GM19372 (cell line): Measurements from ENCODE around the gene RNF14.

Source experiments
- ATAC-seq: cut with Tn5 transposase; IDR thresholded peaks from one replicate; pipeline ENCODE4 v1.9.1; 2021; ENCODE audit warnings: mild to moderate bottlenecking, low read depth, moderate library complexity; ENCODE audit not compliant: unreplicated experiment

The RNF14 gene

DNA sequence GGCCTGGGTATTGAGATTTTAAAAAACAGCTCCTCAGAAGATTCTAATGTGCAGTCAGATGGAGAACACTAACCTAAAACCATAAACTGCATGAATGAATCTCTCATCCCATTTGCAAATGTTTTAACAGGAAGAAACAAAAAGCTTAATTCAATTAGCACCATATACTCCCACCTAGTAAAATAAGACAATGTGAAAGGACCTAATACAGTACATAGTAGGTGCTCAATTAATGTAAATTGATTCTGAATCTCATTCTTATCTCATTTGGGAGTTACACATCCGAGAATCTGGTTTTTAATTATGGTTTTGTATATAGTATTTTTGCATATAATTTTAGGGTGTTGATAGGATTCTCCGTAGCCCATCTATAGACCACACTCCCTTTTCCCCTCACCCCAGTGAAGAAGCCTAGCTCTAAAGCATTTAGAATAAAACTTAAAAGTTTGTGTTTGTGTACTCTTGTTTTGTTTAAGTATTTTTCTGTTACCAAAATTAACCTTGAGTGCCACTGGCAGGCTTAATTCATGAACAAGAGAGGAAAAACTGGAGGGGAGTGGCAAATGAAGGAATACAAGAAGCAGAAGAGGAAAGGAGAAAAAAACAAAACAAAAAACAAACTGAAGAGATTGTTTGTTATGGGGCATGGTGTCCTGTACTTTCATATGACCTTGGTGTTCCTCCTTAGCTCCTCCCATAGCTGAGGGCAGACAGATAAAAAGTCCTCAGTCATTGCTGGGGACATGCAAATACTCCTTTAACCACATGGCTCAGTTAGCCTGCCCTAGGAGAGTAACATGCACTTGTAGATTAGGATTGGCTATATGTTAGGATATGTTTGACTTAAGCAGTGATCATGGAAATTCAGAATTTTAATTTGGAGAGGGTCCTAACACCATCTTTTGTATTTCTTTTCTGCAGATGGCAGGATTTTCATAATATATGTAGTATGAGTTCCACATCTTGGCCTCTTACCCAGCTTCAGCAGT, 1.2 kb downstream of the RNF14 start:
- ATAC-seq: peak; percentile 46

DNA sequence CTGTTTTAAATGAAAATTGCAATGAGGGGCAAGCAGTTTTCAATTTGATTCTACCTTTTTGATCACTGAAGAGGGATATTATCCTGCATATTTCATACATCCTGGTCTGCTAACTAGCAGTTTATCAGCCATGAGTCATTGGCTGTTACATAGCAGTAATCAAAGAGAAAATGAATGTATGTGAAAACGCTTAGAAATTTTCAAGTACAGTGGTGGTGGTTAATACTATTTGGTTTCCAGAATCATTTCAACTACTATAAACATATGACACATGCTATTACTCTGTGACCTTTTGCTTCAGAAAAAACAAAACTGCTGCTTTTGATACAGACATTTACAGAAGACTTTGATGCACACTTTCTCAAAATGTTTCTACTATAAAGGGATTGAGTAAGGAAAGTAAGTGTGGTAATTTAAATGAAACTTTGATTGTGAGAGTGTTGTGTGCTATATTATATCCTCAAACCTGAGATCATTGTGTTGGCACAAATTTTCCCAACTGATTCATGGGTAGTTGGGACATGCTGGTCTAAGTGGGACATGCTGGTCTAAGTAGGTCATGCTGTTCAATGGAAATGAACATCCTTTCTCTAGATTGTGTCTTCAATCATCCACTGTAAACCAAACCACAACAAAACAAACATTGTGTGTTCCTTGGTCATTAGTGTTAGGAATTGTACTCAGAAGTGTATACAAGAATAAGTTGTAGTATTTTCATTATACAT, 5.1 kb downstream of the RNF14 start:
- ATAC-seq: no peak

DNA sequence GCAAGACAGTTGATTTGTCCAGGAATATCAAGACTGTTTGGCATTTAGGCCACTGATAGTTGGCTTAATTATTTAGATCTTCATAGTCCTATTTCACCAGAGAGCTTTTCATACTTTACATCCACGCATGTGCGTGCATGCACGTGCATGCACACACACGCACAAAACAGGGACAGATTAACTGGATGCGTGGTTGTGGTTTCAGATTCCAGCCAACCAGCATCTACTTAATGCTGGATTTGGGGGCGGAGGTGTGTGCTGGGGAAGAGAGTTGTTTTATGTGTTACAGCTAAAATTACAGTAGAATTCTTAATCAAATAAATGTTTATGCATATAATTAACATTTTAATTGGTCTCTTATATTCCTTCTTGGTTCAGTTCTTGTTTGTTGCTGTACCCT, 7.3 kb downstream of the RNF14 start:
- ATAC-seq: no peak

DNA sequence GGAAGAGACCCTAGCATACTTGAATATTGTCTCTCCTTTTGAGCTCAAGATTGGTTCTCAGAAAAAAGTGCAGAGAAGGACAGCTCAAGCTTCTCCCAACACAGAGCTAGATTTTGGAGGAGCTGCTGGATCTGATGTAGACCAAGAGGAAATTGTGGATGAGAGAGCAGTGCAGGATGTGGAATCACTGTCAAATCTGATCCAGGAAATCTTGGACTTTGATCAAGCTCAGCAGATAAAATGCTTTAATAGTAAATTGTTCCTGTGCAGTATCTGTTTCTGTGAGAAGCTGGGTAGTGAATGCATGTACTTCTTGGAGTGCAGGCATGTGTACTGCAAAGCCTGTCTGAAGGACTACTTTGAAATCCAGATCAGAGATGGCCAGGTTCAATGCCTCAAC, 9.5 kb downstream of the RNF14 start:
- ATAC-seq: no peak

DNA sequence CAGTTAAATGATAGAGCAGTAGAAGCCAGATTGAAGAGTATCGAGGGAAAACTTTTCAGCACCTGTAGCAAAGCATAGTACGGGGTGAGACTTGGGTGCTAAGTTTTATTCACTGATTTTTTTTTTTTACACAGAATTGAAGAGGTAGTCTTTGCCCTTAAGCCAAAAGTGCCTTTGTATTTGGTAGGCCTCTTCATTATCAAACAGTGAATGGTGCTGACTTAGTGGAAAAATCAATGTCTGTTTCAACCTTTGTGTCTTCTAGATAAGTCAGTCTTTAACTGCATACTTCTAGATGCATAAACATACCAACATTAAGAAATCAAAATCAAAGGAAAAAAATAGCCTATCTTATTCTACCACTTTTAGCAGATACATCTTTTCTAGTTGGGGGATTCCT, 13.7 kb downstream of the RNF14 start:
- ATAC-seq: no peak

DNA sequence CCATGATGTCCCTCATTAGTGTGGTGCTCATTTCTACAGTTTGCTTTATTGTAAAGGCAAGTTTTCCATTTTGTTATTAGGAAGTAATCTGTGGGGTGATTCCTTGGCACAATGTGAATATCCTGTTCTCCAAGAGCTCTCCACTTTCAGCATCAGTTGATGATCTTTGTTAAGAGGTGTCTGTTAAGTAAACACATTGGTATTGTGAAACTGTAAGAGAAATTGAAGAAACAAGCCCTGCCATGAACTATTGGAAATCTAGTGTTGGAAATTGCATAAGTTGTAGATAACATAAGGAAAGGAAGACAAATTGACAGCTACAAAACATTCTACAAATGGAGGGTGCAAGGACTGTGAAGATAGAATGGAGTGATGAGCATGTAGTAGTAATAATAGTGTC, 17.2 kb downstream of the RNF14 start:
- no peak for ATAC-seq

DNA sequence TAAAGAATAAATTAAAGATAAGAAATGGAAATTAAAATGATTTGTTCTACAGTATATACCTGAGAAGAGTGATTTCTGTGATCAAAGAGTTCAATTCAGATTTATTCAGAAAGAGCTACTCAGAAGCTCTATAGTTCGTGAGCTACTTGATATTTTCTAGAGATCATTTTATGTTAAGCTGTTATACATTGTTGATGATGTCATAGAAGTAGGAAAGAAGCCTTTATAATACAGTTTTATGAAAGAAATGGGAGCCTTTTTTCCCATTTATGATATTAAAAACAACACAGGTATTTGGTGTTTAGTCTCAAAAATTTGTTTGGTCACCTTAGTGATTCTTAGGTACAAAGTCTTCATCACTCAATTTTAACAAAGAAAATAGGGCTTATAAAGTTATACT, 20.8 kb downstream of the RNF14 start:
- no peak for ATAC-seq

DNA sequence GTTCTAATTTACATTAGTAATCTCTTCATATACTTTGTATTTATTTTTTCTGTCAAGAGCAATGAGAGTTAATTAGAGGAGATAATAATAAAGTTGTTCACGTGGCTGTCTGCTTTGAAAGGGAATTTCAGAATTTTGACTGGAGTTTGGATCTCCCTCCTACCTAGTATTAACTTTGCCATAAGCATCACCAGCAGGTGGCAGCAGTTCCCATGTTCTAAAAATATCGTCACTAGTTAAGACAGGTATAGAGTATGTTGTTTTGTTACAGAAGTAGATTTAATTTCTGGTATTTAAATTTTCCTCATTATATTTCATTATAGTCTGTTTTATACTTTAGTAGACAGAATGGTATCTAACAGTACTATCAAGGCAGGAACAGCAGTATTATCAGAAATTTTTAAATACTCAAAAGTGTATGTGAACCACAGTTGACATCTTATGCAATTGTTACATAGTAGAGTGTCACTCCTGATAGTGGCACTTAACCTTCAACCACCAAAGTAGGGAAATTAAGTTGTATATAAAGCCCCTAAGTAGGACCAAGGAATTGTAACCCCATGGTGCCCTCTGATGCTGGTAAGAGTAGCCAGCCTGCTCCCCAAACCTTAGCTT, 23.6 kb downstream of the RNF14 start:
- no peak for ATAC-seq

DNA sequence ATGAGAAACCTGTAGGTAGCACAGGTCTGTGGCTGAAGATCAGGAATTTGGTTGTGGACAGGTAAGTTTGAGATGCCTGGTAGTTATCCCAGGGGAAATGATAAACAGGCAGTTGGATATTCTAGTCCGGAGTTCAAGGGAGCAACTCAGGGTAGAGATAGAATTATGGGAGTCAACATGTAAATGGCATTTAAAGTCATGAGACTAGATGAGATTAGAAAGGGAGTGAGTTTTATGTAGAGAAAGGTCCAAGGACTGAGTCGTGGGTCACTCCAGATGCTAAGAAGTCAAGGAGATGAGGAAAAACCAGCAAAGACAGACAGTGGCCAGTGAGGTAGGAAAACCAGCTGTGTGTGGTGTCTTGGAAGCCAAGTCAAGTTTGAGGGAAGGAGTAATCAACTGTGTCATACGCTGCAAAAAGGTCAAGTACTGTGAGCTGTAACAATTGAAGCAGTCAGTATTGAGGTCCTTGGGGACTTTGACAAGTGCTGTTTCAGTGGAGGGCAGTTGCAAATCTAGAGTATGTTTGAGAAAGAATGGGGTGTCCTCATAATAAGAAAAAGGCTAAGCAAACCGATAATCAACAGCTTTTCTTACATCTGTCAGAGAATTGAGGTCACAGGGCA, 25.7 kb downstream of the RNF14 start:
- no peak for ATAC-seq

DNA sequence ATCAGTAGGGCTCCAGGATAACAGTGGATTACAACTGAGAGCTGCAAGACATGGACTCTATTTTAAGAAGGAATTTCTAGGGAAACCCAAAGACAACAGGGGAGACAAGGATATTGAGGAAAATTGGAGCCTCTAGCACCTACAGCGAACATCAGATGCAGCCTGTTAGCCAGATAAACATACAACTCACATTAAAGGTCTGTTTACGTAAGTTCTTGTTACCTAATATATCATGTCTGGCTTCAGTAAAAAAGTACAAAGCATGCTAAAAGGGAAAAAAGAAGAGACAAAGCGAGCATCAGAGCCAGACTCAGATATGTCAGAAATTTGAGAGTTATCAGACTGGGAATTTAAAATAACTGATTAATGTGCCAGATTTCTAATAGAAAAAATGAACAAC, 26.8 kb downstream of the RNF14 start:
- ATAC-seq: no peak

DNA sequence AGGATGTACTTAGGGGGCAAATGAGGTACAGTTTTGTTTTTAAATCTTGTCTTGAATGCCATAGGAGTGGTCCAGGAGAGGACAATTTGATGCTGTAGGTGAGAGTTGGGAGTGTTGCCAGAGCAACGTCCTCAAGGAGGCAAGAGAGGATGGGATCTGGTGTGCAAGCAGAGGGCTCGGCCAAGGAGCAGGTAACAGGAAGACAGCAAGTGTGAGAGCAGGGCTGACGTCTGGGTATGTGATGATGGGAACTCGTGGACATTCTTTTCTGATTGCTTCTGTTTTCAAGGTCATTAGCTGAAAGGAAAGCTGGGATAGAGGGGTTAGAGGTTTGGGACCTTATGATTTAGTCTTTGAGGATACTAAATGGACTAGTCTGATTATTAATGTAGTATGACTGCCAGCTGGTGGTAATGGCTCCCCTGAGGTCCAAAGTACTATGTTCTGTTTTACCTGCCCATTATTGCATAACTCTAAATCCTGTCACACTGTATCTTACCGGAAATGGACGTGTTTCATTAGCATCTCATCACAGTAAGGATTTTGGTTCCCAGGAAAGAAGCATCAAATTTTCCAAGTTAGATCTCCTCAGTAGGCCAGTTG, 28.6 kb downstream of the RNF14 start:
- no peak for ATAC-seq

DNA sequence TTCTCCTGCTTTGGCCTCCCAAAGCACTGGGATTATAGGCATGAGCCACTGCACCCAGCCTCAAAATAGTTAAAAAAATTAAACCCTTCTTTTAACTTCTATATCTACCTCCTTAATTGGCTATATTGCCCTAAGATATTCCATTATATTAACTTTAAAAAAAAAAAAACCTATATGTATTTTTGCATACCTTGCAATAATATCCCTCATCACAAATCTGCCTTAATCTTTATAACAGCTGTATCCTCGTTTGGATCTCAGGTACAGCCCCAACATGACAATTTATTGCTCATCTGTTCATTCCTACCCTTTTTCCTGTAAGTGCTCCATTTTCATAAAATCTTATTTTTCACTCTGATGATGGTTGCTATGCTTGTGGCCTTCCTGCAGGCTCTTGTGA, 31.3 kb downstream of the RNF14 start:
- ATAC-seq: no peak

DNA sequence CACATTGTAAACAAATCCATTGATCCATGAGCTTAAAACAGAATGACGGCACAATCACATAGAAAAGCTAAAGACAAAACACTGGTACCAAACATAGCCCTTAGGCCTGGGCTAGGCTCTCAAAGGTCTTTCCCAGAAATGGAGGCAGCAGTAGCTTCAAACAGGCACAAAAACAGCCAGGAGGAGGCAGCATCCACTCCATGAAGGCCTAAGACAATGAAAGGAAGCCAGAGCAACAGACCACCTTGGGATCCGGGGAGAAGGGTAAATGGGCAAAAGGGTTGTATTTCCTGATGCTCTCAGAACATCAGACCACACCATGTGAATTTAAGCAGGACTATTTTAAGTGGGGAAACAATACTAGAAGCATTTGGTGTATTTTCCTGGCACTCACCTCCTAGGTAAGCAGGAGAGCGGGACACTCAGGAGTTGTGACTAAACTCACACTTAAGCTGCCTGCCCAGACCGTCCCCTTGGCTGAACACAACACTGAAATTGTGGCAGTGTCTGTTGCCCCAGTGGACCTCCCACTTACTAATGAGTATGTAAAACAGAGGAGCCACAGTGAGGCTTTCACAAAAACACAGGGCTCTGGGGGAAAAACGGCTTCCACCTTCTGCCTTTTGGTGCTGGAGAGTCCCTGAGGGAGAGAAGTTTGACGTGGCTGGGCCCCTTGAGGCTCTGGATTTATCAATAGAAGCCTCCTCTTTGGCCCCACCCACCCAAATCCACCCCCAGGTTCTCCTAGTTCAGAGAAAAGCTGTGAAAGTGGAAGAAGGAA, 32.0 kb downstream of the RNF14 start:
- no peak for ATAC-seq

DNA sequence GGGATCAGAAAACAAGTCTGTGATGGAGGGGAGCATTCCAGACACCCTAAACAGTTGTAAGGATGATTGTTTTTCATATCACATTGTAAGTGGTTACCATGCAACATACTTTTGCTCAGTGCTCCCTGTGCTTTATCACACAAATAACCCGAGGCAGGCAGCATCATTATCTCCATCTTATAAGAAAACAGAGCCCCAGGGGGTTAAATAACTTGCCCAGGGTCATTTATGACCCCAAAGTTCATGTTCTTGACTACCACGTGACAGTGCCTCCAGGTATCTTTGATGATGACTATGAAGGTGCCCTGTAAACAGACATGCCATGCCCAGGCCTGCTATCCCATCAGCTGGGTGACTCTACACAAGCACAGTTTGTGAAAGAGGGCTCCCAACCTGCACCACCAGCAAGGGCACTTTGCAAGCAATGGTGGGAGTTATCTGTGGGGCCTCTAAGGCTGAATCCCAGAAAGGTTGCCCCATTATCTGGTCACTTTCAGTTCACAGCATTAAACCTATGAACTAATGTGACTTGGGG, 34.4 kb downstream of the RNF14 start:
- ATAC-seq: no peak

DNA sequence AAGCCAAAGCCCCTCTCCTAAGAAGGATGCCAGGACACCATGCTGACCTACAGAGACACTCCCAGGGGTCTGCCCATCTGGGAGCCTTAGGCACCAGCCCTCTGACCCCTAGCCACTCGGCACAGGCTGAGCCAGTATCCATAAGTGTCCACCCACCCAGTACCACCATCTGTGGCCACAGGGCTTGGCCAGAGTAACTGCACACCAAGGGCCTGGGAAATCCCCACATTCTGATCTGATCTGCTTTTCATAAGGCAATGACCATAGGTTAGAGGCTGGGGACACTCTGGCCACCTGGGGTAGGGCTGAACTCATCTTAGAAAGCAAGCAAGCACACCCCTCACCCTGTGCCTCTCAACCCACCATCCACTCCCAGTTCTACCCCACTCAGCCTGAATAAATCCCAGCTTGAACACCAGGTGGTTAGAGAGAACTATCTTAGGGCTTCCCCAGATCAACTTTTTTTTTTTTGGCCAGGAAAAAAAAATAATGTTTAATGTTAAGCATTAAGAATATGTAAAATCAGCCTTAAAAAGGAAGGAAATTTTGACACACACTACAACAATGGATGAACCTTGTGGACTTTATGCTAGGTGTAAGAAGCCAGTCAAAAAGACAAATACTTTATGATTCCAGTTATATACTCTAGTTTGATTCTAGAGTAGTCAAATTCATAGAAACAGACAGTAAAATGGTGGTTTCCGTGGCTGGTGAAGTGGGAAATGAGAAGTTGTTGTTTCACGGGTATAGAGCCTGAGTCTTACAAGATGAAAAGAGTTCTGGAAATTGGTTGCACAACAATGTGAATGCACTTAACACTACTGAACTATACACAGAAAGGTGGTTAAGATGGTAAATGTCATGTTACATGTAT, 37.7 kb downstream of the RNF14 start:
- ATAC-seq: peak; percentile 64

DNA sequence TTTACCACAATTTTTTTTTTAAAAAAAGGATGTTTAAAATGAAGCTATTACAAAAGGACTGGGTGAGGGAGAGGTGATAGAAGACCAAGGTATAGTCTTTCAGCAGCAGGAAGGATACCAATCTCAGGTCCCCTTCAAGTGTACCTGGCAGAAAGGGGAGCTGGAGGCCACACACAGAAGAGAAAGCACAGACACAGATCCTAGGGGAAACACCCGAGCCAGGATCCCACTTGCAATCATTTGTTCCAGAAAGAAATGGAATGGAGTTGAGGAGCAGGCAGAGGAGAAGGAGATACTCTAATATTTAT, 38.3 kb downstream of the RNF14 start:
- no peak for ATAC-seq

DNA sequence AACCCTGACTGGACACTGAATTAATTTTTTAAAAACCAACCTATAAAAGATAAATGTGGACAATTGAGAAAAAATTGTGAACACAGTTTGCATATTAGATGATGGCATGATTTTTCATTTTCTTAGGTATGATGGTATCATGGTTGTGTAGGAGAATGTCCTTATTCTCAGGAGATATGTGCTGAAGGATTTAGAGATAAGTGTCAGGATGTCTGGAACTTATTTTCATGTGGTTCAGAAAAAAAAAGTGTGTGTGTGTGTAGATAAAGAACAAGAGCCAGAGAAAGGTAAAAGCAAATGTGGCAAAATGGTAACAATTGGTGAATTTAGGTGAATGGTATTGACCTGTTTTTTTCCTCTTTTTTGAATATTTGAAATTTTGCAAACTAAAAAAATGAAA, 39.9 kb downstream of the RNF14 start:
- ATAC-seq: no peak

DNA sequence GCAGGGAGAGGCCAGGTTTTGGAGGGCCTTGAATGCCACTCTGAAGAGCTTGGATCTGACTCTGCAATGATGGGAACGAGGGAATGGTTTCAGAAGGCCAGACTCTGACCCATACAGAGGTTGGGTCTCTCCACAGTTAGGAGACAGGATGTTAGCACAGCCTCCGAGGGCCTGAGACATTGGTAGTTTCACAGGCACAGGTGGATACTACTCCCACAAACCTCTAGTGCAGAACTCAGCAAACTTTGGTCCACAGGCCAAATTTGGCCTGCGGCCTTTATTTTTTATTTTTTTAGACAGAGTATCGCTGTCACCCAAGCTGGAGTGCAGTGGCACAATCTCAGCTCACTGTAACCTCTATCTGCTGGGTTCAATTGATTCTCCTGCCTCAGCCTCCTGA, 41.0 kb downstream of the RNF14 start:
- no peak for ATAC-seq
